Activated CD8-positive, alpha-beta T cell treated with anti-CD3 and anti-CD28 coated beads for 36 hours (primary cell): ENCODE data around the gene FAM9C. TPM values are rescaled to one million over a fixed set of nuclear protein-coding genes. Genes with fewer than 3 reads are reported as not detected.
"Not testable (repeated sequence)": the region's sequence is repeated elsewhere in the genome, so short reads cannot be mapped to it uniquely, and the experiment has no call there.

Experiments
- ATAC-seq: fragments of 200-7000 bp; cut with Tn5 transposase; one replicate; pipeline ENCODE4 v1.10.0; 2021; ENCODE audit warnings: mild to moderate bottlenecking, moderate library complexity
- CTCF ChIA-PET: fragments of 350-600 bp; sonication (Branson Sonifier 250); formaldehyde crosslinking; loops from one replicate; lab custom pipeline; 2021; ENCODE audit warnings: antibody characterized with exemption; lab: Charles Lee
- POLR2A ChIA-PET: fragments of 350-600 bp; sonication (Branson Sonifier 250); formaldehyde crosslinking; loops from one replicate; lab custom pipeline; 2021; ENCODE audit warnings: antibody characterized with exemption; lab: Charles Lee
- DNase-seq: peaks from one replicate; pipeline ENCODE4 v3.0.0-alpha.2; 2020
- H3K27ac Mint-ChIP-seq: one replicate; pipeline ENCODE4 v1.8.0; 2021; ENCODE audit warnings: mild to moderate bottlenecking, mixed read lengths
- H3K27me3 Mint-ChIP-seq: one replicate; pipeline ENCODE4 v1.8.0; 2021; ENCODE audit warnings: mixed read lengths
- H3K36me3 Mint-ChIP-seq: one replicate; pipeline ENCODE4 v1.8.0; 2021; ENCODE audit warnings: low read depth, mixed read lengths
- H3K4me1 Mint-ChIP-seq: one replicate; pipeline ENCODE4 v1.8.0; 2021; ENCODE audit warnings: low read depth, mixed read lengths
- H3K4me3 Mint-ChIP-seq: one replicate; pipeline ENCODE4 v1.8.0; 2021; ENCODE audit warnings: mild to moderate bottlenecking, moderate library complexity, mixed read lengths
- H3K9me3 Mint-ChIP-seq: one replicate; pipeline ENCODE4 v1.8.0; 2021; ENCODE audit warnings: mixed read lengths
- intact Hi-C: fragments of 100-400 bp; cut with micrococcal nuclease; formaldehyde crosslinking; loops from one replicate; pipeline ENCODE4 v1.10.0; 2022
- total RNA-seq, 2 experiments: library from RNA; stranded (reverse); gene quantifications; one replicate each; pipeline ENCODE4 v1.2.3, GENCODE V29; 2021
- TF ChIP-seq, protein P1 (sequence below): fragments of 200-600 bp; IDR thresholded peaks from one replicate; pipeline ENCODE4 v1.8.0; 2022; ENCODE audit warnings: antibody characterized with exemption, mild to moderate bottlenecking

The FAM9C gene
- total RNA-seq, 2 experiments from 2014 or later, result not detected

- peaks cover 13% of the 10 kb centered on the region for H3K9me3 Mint-ChIP-seq
- no peaks in the 10 kb centered on the region for H3K27me3 Mint-ChIP-seq
- no peak overlapping the region for H3K27ac Mint-ChIP-seq
- peaks cover 15% of the 10 kb centered on the region for H3K36me3 Mint-ChIP-seq
- CTCF ChIA-PET, result no interaction called here
- H3K4me1 Mint-ChIP-seq, result peaks cover 22% of the 10 kb centered on the region
- H3K4me3 Mint-ChIP-seq, result no peak overlapping the region
- intact Hi-C loops, result no loop called here
- DNase-seq, result no peak
- TF ChIP-seq, protein P1, sequence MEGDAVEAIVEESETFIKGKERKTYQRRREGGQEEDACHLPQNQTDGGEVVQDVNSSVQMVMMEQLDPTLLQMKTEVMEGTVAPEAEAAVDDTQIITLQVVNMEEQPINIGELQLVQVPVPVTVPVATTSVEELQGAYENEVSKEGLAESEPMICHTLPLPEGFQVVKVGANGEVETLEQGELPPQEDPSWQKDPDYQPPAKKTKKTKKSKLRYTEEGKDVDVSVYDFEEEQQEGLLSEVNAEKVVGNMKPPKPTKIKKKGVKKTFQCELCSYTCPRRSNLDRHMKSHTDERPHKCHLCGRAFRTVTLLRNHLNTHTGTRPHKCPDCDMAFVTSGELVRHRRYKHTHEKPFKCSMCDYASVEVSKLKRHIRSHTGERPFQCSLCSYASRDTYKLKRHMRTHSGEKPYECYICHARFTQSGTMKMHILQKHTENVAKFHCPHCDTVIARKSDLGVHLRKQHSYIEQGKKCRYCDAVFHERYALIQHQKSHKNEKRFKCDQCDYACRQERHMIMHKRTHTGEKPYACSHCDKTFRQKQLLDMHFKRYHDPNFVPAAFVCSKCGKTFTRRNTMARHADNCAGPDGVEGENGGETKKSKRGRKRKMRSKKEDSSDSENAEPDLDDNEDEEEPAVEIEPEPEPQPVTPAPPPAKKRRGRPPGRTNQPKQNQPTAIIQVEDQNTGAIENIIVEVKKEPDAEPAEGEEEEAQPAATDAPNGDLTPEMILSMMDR, result no peak
- POLR2A ChIA-PET, result interaction anchor here (0.6 kb wide), 1 partner anchor 18 kb away, joined by 3 read pairs; no protein-coding TSS in a partner anchor
- ATAC-seq, result no peak
Observed at GRCh38 chrX:13067773-13068172, 23.4 kb upstream of the FAM9C start.

- Mint-ChIP-seq H3K4me3 (no peak overlapping the region), H3K36me3 (peaks cover 18% of the 10 kb centered on the region), H3K27ac (no peak overlapping the region), H3K9me3 (peaks cover 17% of the 10 kb centered on the region), H3K27me3 (no peaks in the 10 kb centered on the region), H3K4me1 (peaks cover 22% of the 10 kb centered on the region)
- DNase-seq (no peak), ATAC-seq (no peak)
- TF ChIP-seq, protein P1, result no peak
- POLR2A ChIA-PET, result interaction anchor here (0.9 kb wide), 1 partner anchor 11 kb away, joined by 3 read pairs; no protein-coding TSS in a partner anchor
- intact Hi-C loops, result no loop called here
- CTCF ChIA-PET, result no interaction called here
Observed at GRCh38 chrX:13066391-13066790, 22.0 kb upstream of the FAM9C start.

DNA sequence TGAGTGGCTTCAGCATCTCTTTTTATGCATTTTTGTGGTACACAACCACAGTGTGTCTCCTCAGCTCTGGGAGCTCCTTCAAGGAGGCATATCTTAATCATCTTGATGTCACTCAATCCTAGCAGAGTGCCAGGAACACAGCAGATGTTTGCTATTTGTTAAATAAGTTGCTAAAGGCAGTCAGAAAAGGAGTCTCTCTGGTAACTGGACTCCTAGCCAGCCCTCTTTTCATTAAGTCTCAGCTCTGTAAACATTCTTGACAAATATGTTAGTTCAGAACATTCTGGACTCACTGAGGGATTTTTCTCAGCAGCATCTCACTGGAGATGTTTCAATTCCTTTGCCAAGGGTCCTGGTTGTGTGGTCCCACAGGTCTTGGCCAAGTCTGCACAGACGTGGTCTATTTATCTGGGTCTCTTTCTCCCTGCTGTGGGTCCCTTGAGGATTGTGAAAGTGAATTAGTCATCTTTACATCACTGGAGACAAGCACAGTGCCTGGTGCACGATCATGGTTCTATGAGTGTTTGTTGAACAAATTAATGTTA, 20.3 kb upstream of the FAM9C start:
- peaks cover 21% of the 10 kb centered on the region for H3K9me3 Mint-ChIP-seq
- no peak overlapping the region for H3K4me3 Mint-ChIP-seq
- H3K4me1 Mint-ChIP-seq, result peaks cover 34% of the 10 kb centered on the region
- TF ChIP-seq, protein P1, result no peak
- H3K27ac Mint-ChIP-seq, result no peak overlapping the region
- H3K27me3 Mint-ChIP-seq, result no peaks in the 10 kb centered on the region
- ChIA-PET CTCF (interaction anchor here (1.0 kb wide), 1 partner anchor 118 kb away, joined by 4 read pairs; no protein-coding TSS in a partner anchor), POLR2A (interaction anchor here (1.5 kb wide), 1 partner anchor 16 kb away, joined by 3 read pairs; no protein-coding TSS in a partner anchor)
- peaks cover 22% of the 10 kb centered on the region for H3K36me3 Mint-ChIP-seq
- intact Hi-C loops, result no loop called here
- DNase-seq (no peak), ATAC-seq (peak; percentile 49)

DNA sequence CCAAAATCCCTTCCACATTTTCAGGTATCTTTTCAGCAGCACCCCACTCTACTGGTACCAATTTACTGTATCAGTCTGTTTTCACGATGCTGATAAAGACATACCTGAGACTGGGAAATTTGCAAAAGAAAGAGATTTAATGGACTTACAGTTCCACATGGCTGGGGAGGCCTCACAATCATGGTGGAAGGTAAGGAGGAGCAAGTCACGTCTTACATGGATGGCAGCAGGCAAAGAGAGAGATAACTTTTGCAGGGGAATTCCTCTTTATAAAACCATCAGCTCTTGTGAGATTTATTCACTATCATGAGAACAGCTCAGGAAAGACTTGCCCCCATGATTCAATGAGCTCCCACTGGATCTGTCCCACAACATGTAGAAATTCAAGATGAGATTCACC, 18.7 kb upstream of the FAM9C start:
- POLR2A ChIA-PET, result interaction anchor here (1.5 kb wide), 1 partner anchor 14 kb away, joined by 3 read pairs; no protein-coding TSS in a partner anchor

DNA sequence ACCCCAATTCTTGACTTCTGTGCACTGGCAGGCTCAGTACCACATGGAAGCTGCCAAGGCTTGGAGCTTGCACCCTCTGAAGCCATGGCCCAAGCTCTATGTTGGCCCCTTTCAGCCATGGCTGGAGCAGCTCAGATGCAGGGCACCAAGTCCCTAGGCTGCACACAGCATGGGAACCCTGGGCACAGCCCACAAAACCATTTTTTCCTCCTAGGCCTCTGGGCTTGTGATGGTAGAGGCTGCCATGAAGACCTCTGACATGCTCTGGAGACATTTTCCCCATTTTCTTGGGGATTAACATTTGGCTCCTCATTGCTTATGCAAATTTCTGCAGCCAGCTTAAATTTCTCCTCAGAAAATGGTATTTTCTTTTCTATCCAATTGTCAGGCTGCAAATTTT, 17.9 kb upstream of the FAM9C start:
- intact Hi-C loops, H3K4me3 Mint-ChIP-seq, CTCF ChIA-PET, H3K27me3 Mint-ChIP-seq, DNase-seq, ATAC-seq, H3K27ac Mint-ChIP-seq: not testable (repeated sequence)
- H3K9me3 Mint-ChIP-seq, result peaks cover 20% of the 10 kb centered on the region
- peaks cover 17% of the 10 kb centered on the region for H3K36me3 Mint-ChIP-seq
- POLR2A ChIA-PET, result interaction anchor here (0.8 kb wide), 1 partner anchor 52 kb away, joined by 4 read pairs; no protein-coding TSS in a partner anchor
- H3K4me1 Mint-ChIP-seq, result peaks cover 46% of the 10 kb centered on the region

More for the DNA sequence above, 18.7 kb upstream of the FAM9C start:
- intact Hi-C loops, DNase-seq, H3K27me3 Mint-ChIP-seq, H3K27ac Mint-ChIP-seq, ATAC-seq, H3K4me3 Mint-ChIP-seq, CTCF ChIA-PET: not testable (repeated sequence)
- Mint-ChIP-seq H3K9me3 (peaks cover 13% of the 10 kb centered on the region), H3K36me3 (peaks cover 17% of the 10 kb centered on the region), H3K4me1 (peaks cover 41% of the 10 kb centered on the region)

- H3K9me3 Mint-ChIP-seq, result peaks cover 22% of the 10 kb centered on the region
- H3K4me1 Mint-ChIP-seq, result peaks cover 40% of the 10 kb centered on the region
- H3K4me3 Mint-ChIP-seq, H3K27me3 Mint-ChIP-seq, DNase-seq, intact Hi-C loops, ATAC-seq, H3K27ac Mint-ChIP-seq: not testable (repeated sequence)
- H3K36me3 Mint-ChIP-seq, result peaks cover 17% of the 10 kb centered on the region
- ChIA-PET CTCF (interaction anchor here (1.4 kb wide), 1 partner anchor 75 kb away, joined by 3 read pairs; no protein-coding TSS in a partner anchor), POLR2A (interaction anchor here (0.8 kb wide), 1 partner anchor 8 kb away, joined by 3 read pairs; no protein-coding TSS in a partner anchor)
Observed at GRCh38 chrX:13061215-13061708, 16.8 kb upstream of the FAM9C start.
